Renal cortex interstitium (tissue), 11 donors: ENCODE data around the gene CITED2. TPM values are rescaled to one million over a fixed set of nuclear protein-coding genes. Genes with fewer than 3 reads are reported as not detected.
A peak's percentile ranks its signal among the peaks of the same experiment; 100 is the strongest.

Experiments
- DNase-seq, 11 donors: peaks; one replicate each; pipeline ENCODE4 v3.0.0-alpha.2; 2013; ENCODE audit warnings: low read depth in 9 of 11, low spot score in 4 of 11; ENCODE audit errors: extremely low read depth in 1 of 11
- polyA plus RNA-seq, 3 donors: library from polyadenylated mRNA; unstranded; fragments of 120-200 nt; gene quantifications; one replicate each; pipeline ENCODE4 v1.2.1, GENCODE V29; 2013; ENCODE audit not compliant: insufficient read length in 3 of 3

CITED2 gene
- polyA plus RNA-seq, 3 donors: 155 to 192 (median 177) TPM

DNA sequence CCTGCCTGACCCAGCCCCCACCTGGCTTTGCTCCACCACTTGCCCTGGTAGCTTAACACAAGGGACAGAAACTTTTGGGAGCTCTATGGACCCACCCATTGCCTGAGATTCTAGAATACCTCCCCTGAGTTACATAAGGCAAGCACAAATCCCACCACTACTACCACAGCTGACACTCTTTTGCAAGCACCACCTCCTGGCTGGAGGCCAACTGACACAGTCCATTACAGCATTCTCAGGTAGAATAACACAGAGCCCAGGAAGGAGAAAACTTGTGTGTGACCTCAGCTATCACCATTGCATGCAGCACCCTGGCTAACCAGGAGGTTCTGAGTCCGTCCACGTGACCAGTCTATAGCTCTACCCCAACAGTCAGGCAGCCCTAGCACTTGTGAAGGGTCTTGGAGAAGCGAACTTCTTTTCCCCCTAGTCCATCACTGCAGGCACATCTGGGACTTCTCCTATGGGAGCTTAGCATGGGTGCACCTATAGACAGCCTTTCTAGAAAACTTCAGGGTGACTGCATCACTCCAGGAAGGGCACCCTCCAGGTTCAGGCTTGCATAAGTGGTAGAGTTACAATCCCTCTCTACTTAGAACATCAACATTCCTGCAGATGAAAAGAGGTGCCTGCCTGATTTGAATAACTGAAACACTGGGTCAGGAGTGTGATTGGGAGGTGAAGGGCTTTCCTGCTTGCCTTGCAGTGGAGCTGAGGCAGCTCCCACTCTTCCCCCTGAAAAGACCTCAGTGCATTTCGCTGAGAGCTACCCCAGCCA, 30.1 kb downstream of the CITED2 start:
- DNase-seq: no peak

DNA sequence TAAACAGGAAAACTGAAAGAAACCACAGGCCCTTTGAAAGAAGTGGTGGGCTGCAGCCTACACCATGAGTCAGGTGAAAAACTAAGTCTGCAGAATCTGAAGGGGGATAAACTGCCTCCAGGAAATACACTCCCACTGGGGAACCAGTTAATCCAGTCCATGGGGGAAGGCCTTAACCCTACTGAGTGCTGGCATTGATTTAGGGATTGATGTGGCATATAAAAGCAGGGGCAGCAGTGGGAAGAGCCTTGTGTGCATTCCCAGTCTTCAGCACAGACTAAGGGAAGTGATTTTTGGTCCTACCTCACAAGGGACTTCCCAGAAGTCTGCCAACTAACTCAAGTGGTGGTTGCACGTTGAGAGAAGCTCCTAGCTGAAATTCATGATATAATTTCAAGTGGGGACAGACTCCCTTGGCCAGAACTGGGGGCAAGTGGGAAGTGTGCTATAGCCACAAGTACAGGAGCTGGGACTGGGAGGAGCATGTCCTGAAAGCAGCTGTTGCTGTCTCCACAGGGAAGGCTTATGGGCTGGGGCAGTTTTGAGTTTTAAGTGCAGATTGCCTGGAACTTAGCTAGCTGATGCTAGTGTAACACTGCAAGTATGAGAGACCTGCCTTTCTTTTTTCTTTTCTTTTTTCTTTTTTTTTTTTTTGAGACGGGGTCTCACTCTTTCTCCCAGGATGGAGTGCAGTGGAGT, 31.2 kb downstream of the CITED2 start:
- no peak for DNase-seq

DNA sequence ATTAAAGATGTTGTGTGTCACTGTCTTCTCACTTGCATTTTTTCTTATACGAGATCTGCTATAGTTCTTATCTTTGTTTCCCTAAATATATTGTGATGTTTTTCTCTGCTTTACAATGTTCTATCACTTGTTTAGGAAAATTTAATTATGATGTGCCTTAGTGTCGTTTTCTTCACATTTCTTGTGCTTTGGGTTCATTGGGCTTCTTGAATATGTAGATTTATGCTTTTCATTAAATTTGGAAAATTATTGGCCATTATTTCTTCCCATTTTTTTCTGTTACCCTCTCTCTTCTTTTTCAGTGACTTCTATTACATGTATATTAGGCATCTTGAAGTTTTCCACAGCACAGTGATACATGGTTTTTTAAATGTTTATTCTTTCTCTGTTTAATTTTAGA, 33.4 kb downstream of the CITED2 start:
- DNase-seq: no peak

DNA sequence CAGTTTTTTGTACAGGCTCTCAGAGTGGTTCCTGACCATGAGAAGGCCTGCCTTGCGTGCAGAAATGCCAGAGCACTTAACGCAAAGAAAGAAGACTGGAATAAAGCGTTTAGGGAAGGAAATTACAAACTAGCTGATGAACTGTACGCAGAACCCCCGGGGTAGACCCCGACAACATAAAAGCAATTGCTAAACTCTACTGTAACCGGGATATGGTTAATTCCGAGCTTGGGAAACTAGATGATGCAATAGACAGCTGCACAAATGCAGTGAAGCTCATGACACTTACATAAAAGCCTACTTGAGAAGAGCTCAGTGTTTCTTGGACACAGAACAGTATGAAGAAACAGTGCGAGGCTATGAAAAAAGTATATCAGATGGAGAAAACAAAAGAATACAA, 35.7 kb downstream of the CITED2 start:
- no peak for DNase-seq

DNA sequence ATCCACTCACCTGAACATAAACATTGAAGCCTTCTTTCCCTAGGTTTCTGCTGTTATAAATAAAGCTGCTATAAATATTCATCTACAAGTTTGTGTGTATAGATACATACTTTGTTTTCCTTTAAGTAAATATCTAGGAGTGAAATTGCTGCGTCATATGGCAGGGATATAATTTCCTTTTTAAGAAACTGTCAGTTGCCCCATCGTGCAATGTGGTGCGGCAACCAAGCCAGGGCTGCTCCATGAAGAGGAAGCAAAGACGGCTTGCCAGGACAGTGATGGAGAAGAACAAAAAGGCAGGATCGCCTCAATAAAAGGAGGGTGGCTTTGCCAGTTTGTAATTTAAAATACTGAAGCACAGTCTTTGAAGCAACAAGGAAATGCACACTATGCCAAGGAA, 36.6 kb downstream of the CITED2 start:
- DNase-seq: no peak

DNA sequence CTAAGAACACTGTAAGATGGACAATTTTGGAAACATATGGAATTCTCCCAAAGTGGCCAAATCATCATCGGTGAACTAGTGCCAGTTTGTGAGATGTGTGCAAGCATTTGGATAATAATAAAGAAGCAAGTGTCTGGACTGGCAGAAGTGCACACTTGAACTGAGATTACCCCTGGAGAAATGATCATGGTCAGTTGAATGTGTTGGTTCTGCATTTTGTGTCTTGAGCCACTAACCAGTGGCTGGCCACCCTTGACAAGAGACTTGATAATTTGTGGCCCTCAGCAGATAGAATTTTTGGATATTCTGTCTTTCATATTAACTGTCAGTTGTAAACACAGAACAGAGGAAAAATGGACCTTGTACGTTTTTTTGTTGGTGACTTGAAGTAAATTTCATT, 37.4 kb downstream of the CITED2 start:
- no peak for DNase-seq

DNA sequence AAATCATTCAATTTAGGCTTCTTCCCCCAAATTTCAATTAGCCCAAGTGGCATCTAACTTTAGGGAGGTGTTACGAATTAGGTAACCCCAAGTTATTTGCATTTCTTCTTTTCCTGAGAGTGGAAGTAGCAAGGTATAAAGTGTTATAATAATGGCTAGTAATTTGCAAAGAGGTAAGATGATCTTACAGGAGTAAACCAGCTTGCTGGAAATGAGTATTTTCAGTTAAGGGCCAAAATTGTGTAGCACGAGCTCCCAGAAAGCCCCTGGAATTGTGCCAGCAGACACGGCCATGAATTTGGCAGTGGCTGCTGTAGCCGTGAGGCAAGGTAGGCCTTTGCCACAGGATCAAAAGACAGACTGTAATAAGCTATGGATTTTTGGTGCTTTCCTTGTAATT, 38.0 kb downstream of the CITED2 start:
- no peak for DNase-seq

DNA sequence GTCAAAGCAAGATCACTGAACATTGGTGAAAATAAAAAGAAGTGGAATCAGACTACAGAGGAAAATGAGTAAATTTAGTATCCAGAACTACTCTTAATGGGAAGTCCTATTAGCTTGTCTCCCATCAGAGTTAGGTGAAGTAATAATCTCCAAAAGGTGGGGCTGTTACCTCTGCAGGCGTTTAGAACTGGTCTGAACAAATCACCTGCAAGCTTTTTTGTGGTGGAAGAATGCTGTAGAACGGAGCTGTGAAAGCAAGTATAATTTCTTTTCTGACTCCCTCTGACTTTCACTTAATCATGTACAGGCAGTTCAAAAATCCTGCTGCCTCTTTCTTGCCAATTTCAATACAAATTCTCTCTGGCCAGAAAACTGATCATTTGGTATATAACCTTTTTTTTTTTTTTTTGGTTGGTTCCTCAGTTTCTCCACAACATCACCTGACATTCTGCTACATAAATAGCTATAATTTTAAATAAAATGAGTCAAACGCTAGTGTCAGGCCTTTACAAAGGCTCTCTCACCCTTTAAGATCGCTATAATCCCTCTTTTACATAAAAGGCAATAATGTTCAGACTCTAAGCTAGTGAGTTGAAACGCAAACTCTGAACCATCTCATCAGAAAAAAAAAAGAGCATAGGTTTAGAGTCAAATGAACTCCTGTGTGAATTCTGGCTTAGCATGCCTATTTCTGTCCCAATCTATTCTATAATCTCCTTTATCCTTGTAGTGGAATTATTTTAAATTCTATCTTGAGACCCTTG, 38.8 kb downstream of the CITED2 start:
- no peak for DNase-seq

DNA sequence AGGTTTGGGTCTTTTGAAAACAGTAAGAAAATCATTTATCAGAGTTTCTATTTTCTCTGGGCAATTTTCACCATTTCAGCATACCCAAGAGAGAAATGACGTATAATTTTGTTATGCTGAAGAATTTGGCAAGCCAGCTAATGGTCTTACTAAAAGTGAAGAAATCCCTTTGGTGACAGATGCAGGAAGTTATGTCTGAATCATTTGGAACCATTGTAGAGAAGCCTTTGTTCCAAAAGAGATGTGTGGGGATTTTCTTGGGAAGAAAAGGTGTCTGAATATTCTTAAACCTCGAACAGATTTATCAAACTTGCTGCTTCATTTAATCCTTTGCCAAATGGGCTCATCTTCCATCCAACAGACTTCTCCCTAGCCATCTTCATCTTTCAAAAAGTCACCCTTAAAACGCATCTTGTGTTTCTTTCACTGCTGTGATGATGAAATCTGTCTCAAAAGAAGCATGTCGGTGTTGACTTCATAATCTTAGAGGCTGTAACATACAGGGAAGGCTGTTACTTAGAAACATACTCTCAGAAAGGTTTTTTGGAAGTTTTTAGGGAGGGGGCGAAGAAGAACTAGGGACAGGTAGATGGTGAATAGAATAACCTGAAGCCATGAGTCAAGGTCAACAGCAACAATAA, 39.5 kb downstream of the CITED2 start:
- no peak for DNase-seq

DNA sequence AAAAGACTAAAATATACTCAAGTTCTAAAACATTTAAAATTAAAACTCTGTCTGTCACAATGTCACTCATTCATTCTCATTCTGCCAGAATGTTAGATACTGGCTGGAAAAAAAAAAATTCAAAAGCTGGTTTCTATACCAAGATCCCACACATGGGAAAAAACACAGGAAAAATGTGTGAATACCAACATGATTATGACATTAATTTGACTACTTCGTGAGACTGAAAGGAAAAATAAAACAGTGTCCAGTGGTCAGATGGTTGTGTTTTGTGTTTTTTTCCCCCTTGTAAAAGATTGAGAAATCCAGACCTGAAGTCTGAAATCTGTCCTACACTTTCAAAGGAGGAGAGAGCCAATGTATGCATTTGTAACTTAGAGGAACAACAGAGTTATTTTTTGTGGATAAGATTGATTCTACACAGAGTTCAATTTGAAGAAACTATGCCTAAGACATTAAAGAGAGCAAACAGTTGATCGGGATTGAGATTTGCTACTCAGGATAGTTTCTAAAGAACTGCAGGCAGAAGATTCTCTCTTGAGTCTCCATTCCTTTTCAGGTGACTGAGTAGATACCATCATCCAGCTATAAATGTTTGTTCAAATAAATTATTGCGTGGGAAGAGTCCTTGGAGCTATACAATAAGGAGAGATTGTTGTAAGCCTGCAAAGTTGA, 43.5 kb downstream of the CITED2 start:
- DNase-seq: no peak

DNA sequence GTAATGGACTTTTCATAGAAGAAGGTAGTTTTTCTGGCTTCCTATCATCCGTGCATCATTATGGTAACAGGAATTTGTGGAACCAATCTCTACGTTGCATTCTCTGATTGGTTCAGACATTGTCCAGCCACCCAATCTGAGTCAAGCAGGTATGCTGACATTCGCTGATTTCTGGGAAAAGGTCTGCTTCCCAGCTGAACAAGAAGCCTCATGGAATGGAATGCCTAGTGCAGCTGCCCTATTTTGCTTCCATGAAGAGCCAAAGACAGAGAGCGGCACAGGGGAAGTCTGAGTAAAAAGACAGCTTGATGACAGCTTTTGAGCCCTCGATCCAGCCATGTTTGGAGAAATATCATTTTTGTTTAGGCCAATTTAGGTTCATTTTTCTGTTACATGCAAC, 44.1 kb downstream of the CITED2 start:
- no peak for DNase-seq

DNA sequence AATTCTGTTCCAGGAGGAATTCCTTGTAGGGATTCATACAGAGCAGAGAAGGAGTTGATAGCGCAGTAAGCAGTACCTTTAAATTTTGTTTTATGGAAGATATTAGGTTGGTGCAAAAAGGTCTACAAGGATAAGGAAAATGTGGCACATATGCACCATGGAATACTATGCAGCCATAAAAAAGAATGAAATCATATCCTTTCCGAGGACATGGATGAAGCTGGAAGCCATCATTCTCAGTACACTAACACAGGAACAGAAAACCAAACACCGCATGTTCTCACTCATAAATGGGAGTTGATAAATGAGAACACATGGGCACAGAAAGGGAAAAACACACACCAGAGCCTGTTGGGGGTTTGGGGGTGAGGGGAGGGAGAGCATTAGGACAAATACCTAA, 45.2 kb downstream of the CITED2 start:
- no peak for DNase-seq

DNA sequence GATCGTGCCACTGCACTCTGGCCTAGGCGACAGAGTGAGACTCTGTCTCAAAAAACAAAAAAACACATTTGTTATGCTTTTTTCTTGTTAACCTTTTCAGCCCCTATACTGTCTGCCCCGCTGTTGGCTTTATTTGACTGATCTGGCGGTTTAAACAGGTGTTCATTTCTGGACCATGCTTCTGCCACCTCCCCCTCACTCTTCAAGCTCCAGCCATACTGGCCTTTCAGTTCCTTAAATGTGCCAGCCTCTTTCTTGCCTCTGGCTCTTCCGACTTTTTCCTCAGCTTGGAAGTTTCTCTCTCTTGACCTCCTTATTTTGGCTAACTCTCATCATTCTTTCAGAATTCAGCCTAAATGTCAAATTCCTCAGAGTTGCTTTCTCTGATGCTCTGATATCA, 47.4 kb downstream of the CITED2 start:
- DNase-seq: no peak

DNA sequence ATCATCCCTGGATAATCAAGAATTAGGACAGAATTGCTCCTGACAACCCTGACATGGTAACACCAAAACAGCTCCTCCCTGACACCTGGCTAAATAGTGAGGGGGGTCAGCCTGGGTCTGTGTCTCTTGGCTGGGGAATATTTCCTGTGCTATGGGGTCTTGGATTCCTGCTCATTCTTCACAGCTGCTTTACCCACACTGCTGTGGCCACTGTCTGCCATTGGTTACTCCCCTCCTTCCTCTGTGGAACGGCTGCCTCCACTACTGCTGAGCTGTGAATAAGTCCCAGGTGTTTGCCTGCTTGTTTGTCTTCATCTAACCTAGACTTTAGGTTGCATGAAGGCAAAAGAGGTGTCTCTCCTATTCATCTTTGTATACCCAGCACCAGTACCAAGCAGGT, 48.8 kb downstream of the CITED2 start:
- no peak for DNase-seq

DNA sequence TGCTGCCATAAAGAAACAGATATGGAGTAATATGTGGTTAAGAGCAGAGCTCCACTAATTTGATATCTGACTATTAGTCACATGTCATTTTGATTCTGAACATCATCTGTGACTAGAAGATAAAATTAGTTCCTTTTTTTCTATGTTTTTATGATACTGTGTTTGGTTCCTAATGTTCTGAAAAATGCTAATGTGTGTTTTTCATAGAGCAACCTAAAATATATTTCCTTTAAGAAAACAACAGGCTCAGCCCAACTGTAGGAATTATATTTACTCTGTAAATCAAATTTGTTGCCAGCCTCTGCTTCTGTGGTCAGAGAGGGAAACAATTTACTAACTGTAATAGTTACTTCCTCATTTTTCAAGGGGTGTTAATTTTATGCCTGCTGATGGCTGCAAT, 49.3 kb downstream of the CITED2 start:
- DNase-seq: no peak

DNA sequence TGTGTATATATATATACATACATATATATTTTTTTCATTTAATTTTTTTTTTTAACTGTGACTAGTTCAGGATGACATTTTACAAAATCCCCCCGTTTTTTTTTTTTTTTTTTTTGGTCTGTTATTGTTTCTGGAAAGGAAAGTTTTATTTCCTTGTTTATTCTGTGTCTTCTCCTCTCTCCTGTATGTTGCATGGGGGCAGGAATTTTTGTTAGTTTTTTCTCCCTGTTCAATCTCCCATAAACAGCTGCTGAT, 50.2 kb downstream of the CITED2 start:
- DNase-seq: no peak

DNA sequence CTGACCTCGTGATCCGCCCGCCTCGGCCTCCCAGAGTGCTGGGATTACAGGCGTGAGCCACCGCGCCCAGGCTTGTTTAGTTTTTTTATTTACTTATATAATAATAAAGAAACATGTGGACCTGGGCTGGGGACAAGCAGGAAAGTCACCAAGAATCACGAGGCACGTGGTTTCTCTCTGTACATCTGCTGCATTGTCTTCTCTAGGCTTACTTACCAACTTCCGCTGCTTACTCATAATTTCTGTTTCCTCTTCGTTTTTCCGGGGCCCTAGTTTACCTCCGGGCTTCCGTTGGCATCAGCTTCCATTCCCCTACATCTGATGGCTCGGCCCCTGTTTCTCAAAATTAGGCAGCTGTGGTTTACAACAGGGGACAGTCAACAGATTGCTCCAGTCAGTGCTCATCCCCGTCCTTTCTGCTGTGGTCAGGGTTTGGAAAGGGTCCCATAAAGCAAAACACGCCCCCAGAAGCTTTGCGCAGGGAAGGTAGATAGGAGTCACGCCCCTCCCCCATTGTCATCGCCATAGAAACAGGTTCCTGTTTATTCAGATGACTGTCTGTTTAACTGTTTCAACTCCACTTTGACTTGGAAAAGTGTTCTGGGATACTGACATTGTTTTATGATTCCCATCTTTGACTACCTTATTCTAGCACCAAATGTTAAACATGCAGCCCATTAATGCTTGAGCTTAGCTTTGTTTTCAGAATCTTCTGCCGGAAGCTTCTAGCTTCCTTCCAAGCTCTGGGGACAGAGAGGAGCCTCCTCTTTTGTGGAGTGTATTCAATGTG, 50.7 kb downstream of the CITED2 start:
- DNase-seq: peak; percentile 22 to 55 (median 50)
